ENCODE data around the gene PICALM.

Gene PICALM

DNA sequence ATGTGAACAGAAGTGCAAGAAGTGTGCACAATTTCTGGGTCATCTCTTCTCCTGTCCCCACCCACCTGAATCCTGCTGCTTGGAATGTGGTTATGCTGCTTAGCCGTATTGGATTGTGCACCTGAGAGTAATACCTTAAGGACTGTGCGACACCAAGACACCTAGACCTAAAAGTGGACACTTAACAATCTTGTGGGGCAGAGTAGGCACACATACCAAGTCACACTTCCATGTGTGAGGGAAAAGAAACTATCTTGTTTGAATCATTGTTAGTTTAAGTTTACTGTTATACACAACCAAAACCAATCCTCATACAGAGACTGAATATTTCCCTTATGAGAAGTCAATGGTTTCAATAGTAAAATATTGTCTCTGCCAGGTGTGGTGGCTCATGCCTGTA lies 120.0 kb downstream of the PICALM start:
- no peak for DNase-seq (ENCODE audit: low spot score)
- in situ Hi-C loops (cut with MboI; ENCODE audit: low pct_unique_long_range_greater_than_20kb, low sequenced_read_pairs, unreplicated experiment) = loop anchor here (10.0 kb wide), 1 partner anchor 346 kb away; no protein-coding TSS in a partner anchor
- TF ChIP-seq CTCF (IDR thresholded peaks at IDR 0.05; ENCODE audit: extremely low read depth, insufficient read depth, missing control alignments) = no peak

GRCh38 chr11:85947431-85948272 lies 121.2 kb downstream of the PICALM start:
- peak; percentile 26 for DNase-seq (ENCODE audit: low spot score)
- TF ChIP-seq CTCF (IDR thresholded peaks at IDR 0.05; ENCODE audit: extremely low read depth, insufficient read depth, missing control alignments) = no peak
- in situ Hi-C loops (cut with MboI; ENCODE audit: low pct_unique_long_range_greater_than_20kb, low sequenced_read_pairs, unreplicated experiment) = loop anchor here (10.0 kb wide), 1 partner anchor 347 kb away; no protein-coding TSS in a partner anchor

GRCh38 chr11:85946221-85946620 lies 122.7 kb downstream of the PICALM start:
- no peak for TF ChIP-seq CTCF (IDR thresholded peaks at IDR 0.05; ENCODE audit: extremely low read depth, insufficient read depth, missing control alignments)
- in situ Hi-C loops (cut with MboI; ENCODE audit: low pct_unique_long_range_greater_than_20kb, low sequenced_read_pairs, unreplicated experiment) = loop anchor here (10.0 kb wide), 1 partner anchor 349 kb away; no protein-coding TSS in a partner anchor
- no peak for DNase-seq (ENCODE audit: low spot score)

DNA sequence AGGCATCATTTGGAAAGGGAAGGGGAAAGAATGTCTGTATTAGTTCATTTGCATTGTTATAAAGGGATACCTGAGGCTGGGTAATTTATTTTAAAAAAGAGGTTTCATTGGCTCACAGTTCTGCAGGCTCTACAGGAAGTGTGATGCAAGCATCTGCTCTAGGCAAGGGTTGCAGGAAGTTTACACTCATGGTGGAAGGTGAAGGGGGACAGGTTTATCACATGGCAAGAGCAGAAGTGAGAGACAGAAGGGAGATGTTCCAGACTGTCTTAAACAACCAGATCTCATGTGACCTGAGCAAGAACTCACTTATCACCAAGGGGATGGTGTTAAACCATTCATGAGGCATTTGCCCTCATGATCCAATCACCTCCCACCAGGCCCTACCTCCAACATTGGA lies 123.1 kb downstream of the PICALM start:
- in situ Hi-C loops (cut with MboI; ENCODE audit: low pct_unique_long_range_greater_than_20kb, low sequenced_read_pairs, unreplicated experiment) = loop anchor here (10.0 kb wide), 1 partner anchor 349 kb away; no protein-coding TSS in a partner anchor
- TF ChIP-seq CTCF (IDR thresholded peaks at IDR 0.05; ENCODE audit: extremely low read depth, insufficient read depth, missing control alignments) = no peak
- DNase-seq (ENCODE audit: low spot score) = no peak

DNA sequence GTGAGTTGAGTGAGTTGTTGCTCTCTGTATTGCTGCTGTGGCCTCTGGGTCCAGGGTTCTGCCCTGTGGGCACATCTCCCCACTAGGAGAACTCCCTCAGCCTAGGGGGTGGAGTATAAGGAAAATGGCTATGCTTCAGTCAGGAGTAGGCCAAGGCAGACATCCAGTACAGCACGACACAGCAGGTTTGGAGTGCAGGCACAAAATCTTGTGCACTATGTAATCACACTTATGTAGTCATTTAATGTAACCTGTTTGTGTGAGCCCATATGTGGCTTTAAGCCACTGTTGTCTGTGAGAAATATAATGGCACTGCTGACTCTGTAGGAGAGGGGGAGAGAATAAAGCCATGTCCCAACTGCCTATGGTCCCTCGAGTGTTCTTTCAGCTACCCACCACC lies 123.6 kb downstream of the PICALM start:
- no peak for DNase-seq (ENCODE audit: low spot score)
- no peak for TF ChIP-seq CTCF (IDR thresholded peaks at IDR 0.05; ENCODE audit: extremely low read depth, insufficient read depth, missing control alignments)
- in situ Hi-C loops (cut with MboI; ENCODE audit: low pct_unique_long_range_greater_than_20kb, low sequenced_read_pairs, unreplicated experiment) = loop anchor here (10.0 kb wide), 1 partner anchor 350 kb away; no protein-coding TSS in a partner anchor

- TF ChIP-seq CTCF (IDR thresholded peaks at IDR 0.05; ENCODE audit: extremely low read depth, insufficient read depth, missing control alignments) = peak; percentile 59
- peak; percentile 59 for DNase-seq (ENCODE audit: low spot score)
- in situ Hi-C loops (cut with MboI; ENCODE audit: low pct_unique_long_range_greater_than_20kb, low sequenced_read_pairs, unreplicated experiment) = loop anchor here (10.0 kb wide), 1 partner anchor 353 kb away; no protein-coding TSS in a partner anchor
Observed at GRCh38 chr11:85941380-85941973, 127.4 kb downstream of the PICALM start.
